Skeletal muscle cell (primary cell): ENCODE measurements around the gene CTNNA3.
"Not testable (repeated sequence)": the region's sequence is repeated elsewhere in the genome, so short reads cannot be mapped to it uniquely, and the experiment has no call there.

Source experiments
- DNase-seq: peaks from one replicate; pipeline ENCODE4 v3.0.0-alpha.2; 2010; ENCODE audit warnings: low read depth
- H3K4me3 ChIP-seq: 2 replicates; pipeline ENCODE4 v1.5.1; 2011; ENCODE audit warnings: low read depth, mild to moderate bottlenecking, control low read depth, low read length, moderate library complexity

CTNNA3 gene

GRCh38 chr10:67207923-67208322 is 488.1 kb downstream of the CTNNA3 start:
- not testable (repeated sequence) for DNase-seq, H3K4me3 ChIP-seq

- no peak overlapping the region for H3K4me3 ChIP-seq
- DNase-seq = no peak
These were observed 495.0 kb downstream of the CTNNA3 start for GRCh38 chr10:67200913-67201564.

- no peak overlapping the region for H3K4me3 ChIP-seq
- no peak for DNase-seq
These were observed 520.6 kb downstream of the CTNNA3 start for GRCh38 chr10:67175354-67175753.

GRCh38 chr10:67173787-67174186 is 522.2 kb downstream of the CTNNA3 start:
- DNase-seq = no peak
- no peak overlapping the region for H3K4me3 ChIP-seq

GRCh38 chr10:67171970-67172369 is 524.0 kb downstream of the CTNNA3 start:
- no peak for DNase-seq
- H3K4me3 ChIP-seq = no peak overlapping the region

GRCh38 chr10:67156239-67156638 is 539.8 kb downstream of the CTNNA3 start:
- no peak for DNase-seq
- no peak overlapping the region for H3K4me3 ChIP-seq

GRCh38 chr10:67151471-67151870 is 544.5 kb downstream of the CTNNA3 start:
- no peak overlapping the region for H3K4me3 ChIP-seq
- DNase-seq = no peak

- no peak overlapping the region for H3K4me3 ChIP-seq
- no peak for DNase-seq
These were observed 551.5 kb downstream of the CTNNA3 start for GRCh38 chr10:67144530-67144929.

- no peak for DNase-seq
- H3K4me3 ChIP-seq = no peak overlapping the region
These were observed 554.7 kb downstream of the CTNNA3 start for GRCh38 chr10:67141300-67141699.

- DNase-seq = no peak
- no peak overlapping the region for H3K4me3 ChIP-seq
These were observed 555.4 kb downstream of the CTNNA3 start for GRCh38 chr10:67140641-67141040.

- no peak for DNase-seq
- no peak overlapping the region for H3K4me3 ChIP-seq
These were observed 568.6 kb downstream of the CTNNA3 start for GRCh38 chr10:67127441-67127840.

GRCh38 chr10:67119651-67120050 is 576.3 kb downstream of the CTNNA3 start:
- H3K4me3 ChIP-seq = no peak overlapping the region
- no peak for DNase-seq

GRCh38 chr10:67115972-67116371 is 580.0 kb downstream of the CTNNA3 start:
- DNase-seq = peak; percentile 13
- H3K4me3 ChIP-seq = no peak overlapping the region

GRCh38 chr10:67114945-67115344 is 581.0 kb downstream of the CTNNA3 start:
- no peak for DNase-seq
- H3K4me3 ChIP-seq = no peak overlapping the region

GRCh38 chr10:67112765-67113164 is 583.2 kb downstream of the CTNNA3 start:
- DNase-seq = no peak
- no peak overlapping the region for H3K4me3 ChIP-seq

GRCh38 chr10:67110286-67110685 is 585.7 kb downstream of the CTNNA3 start:
- H3K4me3 ChIP-seq = no peak overlapping the region
- DNase-seq = no peak

- no peak for DNase-seq
- no peak overlapping the region for H3K4me3 ChIP-seq
These were observed 588.3 kb downstream of the CTNNA3 start for GRCh38 chr10:67107670-67108069.

- H3K4me3 ChIP-seq = no peak overlapping the region
- DNase-seq = no peak
These were observed 595.0 kb downstream of the CTNNA3 start for GRCh38 chr10:67100951-67101350.

GRCh38 chr10:67098461-67098860 is 597.5 kb downstream of the CTNNA3 start:
- no peak for DNase-seq
- H3K4me3 ChIP-seq = no peak overlapping the region

GRCh38 chr10:67095531-67095930 is 600.5 kb downstream of the CTNNA3 start:
- no peak for DNase-seq
- no peak overlapping the region for H3K4me3 ChIP-seq

GRCh38 chr10:67088036-67088435 is 608.0 kb downstream of the CTNNA3 start:
- DNase-seq = no peak
- no peak overlapping the region for H3K4me3 ChIP-seq

GRCh38 chr10:67087135-67087425 is 608.9 kb downstream of the CTNNA3 start:
- no peak for DNase-seq
- H3K4me3 ChIP-seq = no peak overlapping the region
